ENCODE measurements around the gene ZBTB45.

DNA sequence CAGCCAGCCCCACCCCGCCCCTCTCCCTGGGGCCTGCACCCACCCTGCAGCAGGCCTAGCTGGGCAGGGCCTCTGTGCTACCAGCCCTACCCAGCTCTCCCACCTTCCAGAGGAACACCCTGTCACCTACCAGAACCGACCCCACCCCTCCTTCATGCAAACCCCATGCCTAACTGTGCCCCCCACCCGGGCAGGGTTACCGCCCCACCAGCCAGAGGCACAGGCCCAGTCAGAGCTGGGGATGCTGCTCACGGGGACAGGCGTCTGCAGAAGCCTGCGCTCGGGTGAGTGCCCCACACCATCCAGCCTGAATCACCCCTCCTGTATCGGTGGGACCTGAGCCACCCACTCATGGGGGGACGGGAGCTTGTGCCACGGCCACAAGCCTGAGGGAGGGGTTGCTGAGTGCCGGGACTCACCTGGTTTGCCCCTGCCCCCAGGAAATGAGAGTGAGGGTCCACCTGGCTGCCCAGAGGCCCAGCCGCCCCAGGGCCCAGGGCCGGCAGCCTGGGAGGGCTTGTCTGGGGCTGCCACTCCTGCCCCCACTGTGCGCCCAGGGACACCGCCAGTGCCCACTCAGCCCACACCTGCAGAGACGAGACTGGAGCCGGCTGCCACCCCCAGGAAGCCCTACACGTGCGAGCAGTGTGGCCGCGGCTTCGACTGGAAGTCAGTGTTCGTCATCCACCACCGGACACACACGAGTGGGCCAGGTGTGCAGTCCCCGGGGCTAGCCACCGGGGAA is 39.7 kb downstream of the ZBTB45 start:
- TF ChIP-seq, protein P1, sequence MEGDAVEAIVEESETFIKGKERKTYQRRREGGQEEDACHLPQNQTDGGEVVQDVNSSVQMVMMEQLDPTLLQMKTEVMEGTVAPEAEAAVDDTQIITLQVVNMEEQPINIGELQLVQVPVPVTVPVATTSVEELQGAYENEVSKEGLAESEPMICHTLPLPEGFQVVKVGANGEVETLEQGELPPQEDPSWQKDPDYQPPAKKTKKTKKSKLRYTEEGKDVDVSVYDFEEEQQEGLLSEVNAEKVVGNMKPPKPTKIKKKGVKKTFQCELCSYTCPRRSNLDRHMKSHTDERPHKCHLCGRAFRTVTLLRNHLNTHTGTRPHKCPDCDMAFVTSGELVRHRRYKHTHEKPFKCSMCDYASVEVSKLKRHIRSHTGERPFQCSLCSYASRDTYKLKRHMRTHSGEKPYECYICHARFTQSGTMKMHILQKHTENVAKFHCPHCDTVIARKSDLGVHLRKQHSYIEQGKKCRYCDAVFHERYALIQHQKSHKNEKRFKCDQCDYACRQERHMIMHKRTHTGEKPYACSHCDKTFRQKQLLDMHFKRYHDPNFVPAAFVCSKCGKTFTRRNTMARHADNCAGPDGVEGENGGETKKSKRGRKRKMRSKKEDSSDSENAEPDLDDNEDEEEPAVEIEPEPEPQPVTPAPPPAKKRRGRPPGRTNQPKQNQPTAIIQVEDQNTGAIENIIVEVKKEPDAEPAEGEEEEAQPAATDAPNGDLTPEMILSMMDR (IDR thresholded peaks at IDR 0.05), result no peak
- TF ChIP-seq POLR2A (IDR thresholded peaks at IDR 0.05), result no peak
